HK-2 (cell line): ENCODE measurements around the gene DMC1.
"Not testable (repeated sequence)": the region's sequence is repeated elsewhere in the genome, so short reads cannot be mapped to it uniquely, and the experiment has no call there.

Experiments used
- DNase-seq: peaks from one replicate; pipeline ENCODE4 v3.0.0-alpha.2; 2018; ENCODE audit not compliant: unreplicated experiment

DMC1 gene

GRCh38 chr22:38501797-38502672 lies 67.9 kb downstream of the DMC1 start:
- no peak for DNase-seq

- no peak for DNase-seq
These were observed 72.1 kb downstream of the DMC1 start for GRCh38 chr22:38497869-38498268.

- DNase-seq, result no peak
These were observed 75.0 kb downstream of the DMC1 start for GRCh38 chr22:38494939-38495338.

GRCh38 chr22:38494498-38494897 lies 75.5 kb downstream of the DMC1 start:
- DNase-seq, result no peak

- no peak for DNase-seq
These were observed 78.2 kb downstream of the DMC1 start for GRCh38 chr22:38491707-38492348.

GRCh38 chr22:38490915-38491314 lies 79.1 kb downstream of the DMC1 start:
- no peak for DNase-seq

GRCh38 chr22:38490475-38490874 lies 79.5 kb downstream of the DMC1 start:
- DNase-seq, result no peak

GRCh38 chr22:38489561-38490145 lies 80.3 kb downstream of the DMC1 start:
- no peak for DNase-seq

GRCh38 chr22:38489142-38489541 lies 80.8 kb downstream of the DMC1 start:
- no peak for DNase-seq

- DNase-seq, result no peak
These were observed 82.0 kb downstream of the DMC1 start for GRCh38 chr22:38487946-38488345.

- DNase-seq, result no peak
These were observed 84.2 kb downstream of the DMC1 start for GRCh38 chr22:38485783-38486182.

GRCh38 chr22:38484244-38484643 lies 85.7 kb downstream of the DMC1 start:
- DNase-seq, result no peak

- DNase-seq, result no peak
These were observed 87.2 kb downstream of the DMC1 start for GRCh38 chr22:38482662-38483308.

GRCh38 chr22:38481871-38482332 lies 88.1 kb downstream of the DMC1 start:
- DNase-seq, result no peak

- no peak for DNase-seq
These were observed 88.7 kb downstream of the DMC1 start for GRCh38 chr22:38481162-38481870.

- DNase-seq, result no peak
These were observed 90.7 kb downstream of the DMC1 start for GRCh38 chr22:38479096-38479837.

GRCh38 chr22:38477585-38477984 lies 92.4 kb downstream of the DMC1 start:
- no peak for DNase-seq

- DNase-seq, result no peak
These were observed 95.9 kb downstream of the DMC1 start for GRCh38 chr22:38474003-38474607.

- no peak for DNase-seq
These were observed 98.7 kb downstream of the DMC1 start for GRCh38 chr22:38471237-38471636.

GRCh38 chr22:38470179-38470578 lies 99.8 kb downstream of the DMC1 start:
- DNase-seq, result not testable (repeated sequence)
